ENCODE measurements around the gene LONP2. TPM values are rescaled to one million over a fixed set of nuclear protein-coding genes. Genes with fewer than 3 reads are reported as not detected.

LONP2 gene
- total and polyA plus RNA-seq, 2 of the 13 experiments (the other 11 are each of a cell fraction or from before 2014, with no cell fraction given) = 39.2 to 63.3 TPM

GRCh38 chr16:48235556-48236136 lies 8.5 kb upstream of the LONP2 start (continued):
- TF ChIP-seq ZSCAN30 (CRISPR knock-in tag; IDR thresholded peaks at IDR 0.05) (no peak), HBP1 (CRISPR knock-in tag; IDR thresholded peaks at IDR 0.05; ENCODE audit: low read depth) (no peak), DNMT3B (CRISPR knock-in tag; conservative IDR thresholded peaks at IDR 0.05) (no peak), ZNF747 (CRISPR knock-in tag; IDR thresholded peaks at IDR 0.05; ENCODE audit: borderline replicate concordance) (no peak), ZFY (CRISPR knock-in tag; IDR thresholded peaks at IDR 0.05) (peak; percentile 68), HDAC6 (IDR thresholded peaks at IDR 0.05; ENCODE audit: low read depth, low read length) (no peak), RAD51 (IDR thresholded peaks at IDR 0.05; ENCODE audit: borderline replicate concordance) (no peak), MTF2 (CRISPR knock-in tag; IDR thresholded peaks at IDR 0.05; ENCODE audit: borderline replicate concordance) (no peak), HOXA5 (CRISPR knock-in tag; IDR thresholded peaks at IDR 0.05) (no peak), ZNF646 (CRISPR knock-in tag; IDR thresholded peaks at IDR 0.05) (no peak), RFXANK (CRISPR knock-in tag; IDR thresholded peaks at IDR 0.05) (no peak), CTCF (CRISPR knock-in tag; IDR thresholded peaks at IDR 0.05) (peak; percentile 35), PBX3 (CRISPR knock-in tag; IDR thresholded peaks at IDR 0.05; ENCODE audit: borderline replicate concordance) (no peak), WIZ (CRISPR knock-in tag; IDR thresholded peaks at IDR 0.05) (no peak; the same call in 1 of the 2 replicates), CSRNP1 (CRISPR knock-in tag; IDR thresholded peaks at IDR 0.05) (peak; percentile 37; the same call in 1 of the 2 replicates), ZKSCAN5 (CRISPR knock-in tag; IDR thresholded peaks at IDR 0.05) (0 out of 2 replicates have a peak, but pooled peaks have one; percentile 30), SNAI1 (CRISPR knock-in tag; IDR thresholded peaks at IDR 0.05; ENCODE audit: borderline replicate concordance) (no peak), ZNF772 (CRISPR knock-in tag; IDR thresholded peaks at IDR 0.05) (peak; percentile 54; the same call in 1 of the 2 replicates)
